PFSK-1 (cell line): ENCODE results near the gene SOCS6.

Source experiments
- FOXP2 ChIP-seq: optimal IDR thresholded peaks from 2 replicates; pipeline ENCODE3; 2011; ENCODE audit warnings: borderline replicate concordance, control low read depth, inconsistent platforms; ENCODE audit not compliant: insufficient read depth; ENCODE audit errors: extremely low read length, extremely low read depth
- POLR2AphosphoS5 ChIP-seq: IDR thresholded peaks from 2 replicates; pipeline ENCODE4 v1.6.1; 2012; ENCODE audit warnings: low read depth, mild to moderate bottlenecking, control low read depth, low read length, moderate library complexity
- REST ChIP-seq, 2 experiments: IDR thresholded peaks; 2 replicates each; pipeline versions ENCODE4 v1.6.1 to v1.8.0; 2011 to 2012; ENCODE audit warnings: low read depth in 2 of 2, low read length in 2 of 2, control low read depth in 1 of 2, inconsistent platforms in 1 of 2, mild to moderate bottlenecking in 1 of 2, moderate library complexity in 1 of 2; ENCODE audit not compliant: insufficient read depth in 1 of 2
- TAF1 ChIP-seq: IDR thresholded peaks from 2 replicates; pipeline ENCODE4 v1.6.1; 2012; ENCODE audit warnings: low read length, control low read depth, borderline replicate concordance; ENCODE audit not compliant: insufficient read depth

- no peak for TF ChIP-seq POLR2AphosphoS5
- no peak for TF ChIP-seq REST (IDR thresholded peaks at IDR 0.05; ENCODE audit: insufficient read depth in 1 of 2, low read depth in 2 of 2, low read length in 2 of 2)
- TF ChIP-seq TAF1 = no peak
- TF ChIP-seq FOXP2 = no peak
These were observed 36.1 kb downstream of the SOCS6 start for GRCh38 chr18:70324897-70325296.
